GM21717 (cell line): Measurements from ENCODE around the gene MTHFSD.

Experiments used
- ATAC-seq: cut with Tn5 transposase; IDR thresholded peaks from one replicate; pipeline ENCODE4 v1.9.1; 2021; ENCODE audit warnings: mild to moderate bottlenecking, moderate library complexity; ENCODE audit not compliant: unreplicated experiment

Gene MTHFSD

GRCh38 chr16:86494039-86494564, 60.9 kb downstream of the MTHFSD start:
- no peak for ATAC-seq

GRCh38 chr16:86492961-86493629, 61.9 kb downstream of the MTHFSD start:
- ATAC-seq = no peak

GRCh38 chr16:86492267-86492960, 62.6 kb downstream of the MTHFSD start:
- ATAC-seq = no peak

GRCh38 chr16:86491640-86492023, 63.4 kb downstream of the MTHFSD start:
- ATAC-seq = no peak

- no peak for ATAC-seq
Measured at GRCh38 chr16:86490859-86491639, 64.0 kb downstream of the MTHFSD start.

- no peak for ATAC-seq
Measured at GRCh38 chr16:86485746-86486145, 69.3 kb downstream of the MTHFSD start.

- ATAC-seq = no peak
Measured at GRCh38 chr16:86484240-86484639, 70.8 kb downstream of the MTHFSD start.

GRCh38 chr16:86481607-86482006, 73.4 kb downstream of the MTHFSD start:
- ATAC-seq = no peak

- ATAC-seq = no peak
Measured at GRCh38 chr16:86480444-86480843, 74.6 kb downstream of the MTHFSD start.
